ENCODE measurements around the gene CPNE5.
A peak's percentile ranks its signal among the peaks of the same experiment; 100 is the strongest.

The CPNE5 gene

GRCh38 chr6:36839749-36840431, 646 bp upstream of the CPNE5 start:
- intact Hi-C loops (cut with DNase I): loop anchor here (5.0 to 10.0 kb wide), 2 partner anchors 48 to 65 kb away; no protein-coding TSS in a partner anchor
- DNase-seq: peak in 7 of 10 donors; percentile 42 to 93 (median 55)

GRCh38 chr6:36837686-36838085, 1.6 kb downstream of the CPNE5 start:
- DNase-seq: peak in 1 of 10 donors; percentile 67
- intact Hi-C loops (cut with DNase I): loop anchor here (5.0 to 10.0 kb wide), 2 partner anchors 45 to 63 kb away; no protein-coding TSS in a partner anchor

DNA sequence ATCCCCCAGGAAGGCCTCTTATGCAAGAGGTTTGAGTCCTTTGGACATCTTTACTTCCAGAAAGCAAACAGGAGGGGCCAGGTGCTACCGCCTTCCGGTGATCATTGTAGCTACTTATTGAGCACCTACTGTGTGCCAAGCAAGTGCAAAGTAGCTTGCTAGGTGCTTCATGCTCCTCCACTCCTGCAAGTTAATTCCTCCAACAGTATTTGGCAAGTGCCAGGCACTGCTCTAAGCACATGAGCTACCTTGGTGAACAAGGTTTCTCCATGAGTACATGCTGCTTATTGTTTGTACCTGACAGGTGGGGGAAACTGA, 2.3 kb downstream of the CPNE5 start:
- DNase-seq: no peak
- intact Hi-C loops (cut with DNase I): loop anchor here (5.0 to 10.0 kb wide), 2 partner anchors 45 to 62 kb away; no protein-coding TSS in a partner anchor

DNA sequence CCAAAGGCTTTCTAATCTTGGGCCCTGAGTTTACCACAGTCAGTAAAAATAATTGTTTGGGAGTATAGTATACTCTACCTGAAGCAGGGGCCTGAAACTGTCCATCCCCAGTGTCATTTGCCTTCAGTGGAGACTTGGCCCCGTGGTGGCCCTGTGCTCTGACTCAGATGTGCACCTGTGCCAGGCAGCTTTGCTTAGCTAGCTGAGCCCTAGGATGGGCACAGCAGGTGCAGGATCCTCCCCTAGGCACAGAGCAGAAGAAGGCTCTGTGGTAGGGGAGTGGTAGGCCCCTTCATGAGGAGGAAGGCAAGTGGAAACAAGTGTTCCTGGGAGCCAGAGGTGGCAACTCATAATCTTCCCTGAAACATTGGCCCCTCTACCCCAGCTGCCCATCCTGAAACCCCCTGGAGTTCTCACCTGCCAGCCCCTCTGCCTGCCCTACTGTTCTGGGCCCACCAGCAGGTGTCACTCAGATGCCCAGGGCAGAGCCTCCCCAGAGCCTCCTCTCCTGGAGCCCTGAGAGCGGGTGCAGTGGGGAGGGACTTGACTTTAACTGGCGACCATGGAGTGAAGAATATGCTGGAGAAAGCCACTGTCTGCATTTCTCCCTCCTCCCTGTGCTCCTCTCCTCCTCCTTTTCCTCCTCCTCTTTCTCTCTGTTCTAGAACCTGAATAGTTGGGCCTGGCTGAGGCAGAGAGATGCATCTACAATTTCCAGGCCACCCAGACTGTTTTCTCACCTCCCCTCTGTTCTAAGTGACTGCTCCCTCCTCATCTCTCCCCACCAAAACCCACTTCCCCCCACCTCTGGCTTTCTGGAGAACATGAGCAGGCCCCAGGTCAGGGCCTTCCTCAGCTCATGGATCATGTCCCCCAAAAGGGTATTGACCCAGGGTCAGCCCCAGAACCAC, 2.9 kb downstream of the CPNE5 start:
- DNase-seq: no peak
- intact Hi-C loops (cut with DNase I): loop anchor here (5.0 to 10.0 kb wide), 2 partner anchors 44 to 62 kb away; no protein-coding TSS in a partner anchor

DNA sequence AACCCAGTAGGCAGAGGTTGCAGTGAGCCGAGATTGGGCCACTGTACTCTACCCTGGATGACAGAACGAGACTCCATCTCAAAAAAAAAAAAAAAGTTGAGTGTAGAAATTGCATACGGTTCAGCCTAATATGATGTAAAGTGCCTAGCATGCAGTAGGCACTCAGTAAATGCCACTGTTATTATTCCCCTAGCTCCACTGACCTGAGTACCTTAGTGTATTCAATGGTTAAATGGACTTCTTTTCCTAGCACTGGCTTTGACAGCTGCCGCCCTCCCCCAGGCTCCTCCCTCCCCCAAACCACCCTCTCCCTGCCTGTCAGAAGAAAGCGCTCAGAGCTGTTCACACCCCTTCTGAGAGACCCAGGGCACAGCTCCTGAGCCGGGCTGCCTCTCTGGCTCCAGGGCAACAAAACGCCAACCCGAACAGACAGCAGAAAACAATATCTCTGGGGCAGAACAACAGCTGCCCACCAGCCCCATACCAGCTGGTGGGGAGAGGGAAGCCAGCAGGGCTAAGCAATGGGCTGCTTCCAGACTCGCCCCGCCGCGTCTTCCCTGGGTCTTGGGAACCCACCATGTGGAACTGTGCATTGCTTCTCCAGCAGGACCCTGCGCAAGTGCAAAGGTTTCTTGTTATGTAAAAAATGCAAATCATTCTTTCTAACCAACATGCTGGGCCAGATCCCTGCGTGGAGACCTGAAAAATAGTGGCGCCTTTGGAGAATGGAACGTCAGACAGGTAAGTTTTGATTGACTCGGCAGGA, 4.5 kb downstream of the CPNE5 start:
- peak in 1 of 10 donors; percentile 13 for DNase-seq
- intact Hi-C loops (cut with DNase I): loop anchor here (5.0 to 10.0 kb wide), 2 partner anchors 42 to 60 kb away; no protein-coding TSS in a partner anchor

DNA sequence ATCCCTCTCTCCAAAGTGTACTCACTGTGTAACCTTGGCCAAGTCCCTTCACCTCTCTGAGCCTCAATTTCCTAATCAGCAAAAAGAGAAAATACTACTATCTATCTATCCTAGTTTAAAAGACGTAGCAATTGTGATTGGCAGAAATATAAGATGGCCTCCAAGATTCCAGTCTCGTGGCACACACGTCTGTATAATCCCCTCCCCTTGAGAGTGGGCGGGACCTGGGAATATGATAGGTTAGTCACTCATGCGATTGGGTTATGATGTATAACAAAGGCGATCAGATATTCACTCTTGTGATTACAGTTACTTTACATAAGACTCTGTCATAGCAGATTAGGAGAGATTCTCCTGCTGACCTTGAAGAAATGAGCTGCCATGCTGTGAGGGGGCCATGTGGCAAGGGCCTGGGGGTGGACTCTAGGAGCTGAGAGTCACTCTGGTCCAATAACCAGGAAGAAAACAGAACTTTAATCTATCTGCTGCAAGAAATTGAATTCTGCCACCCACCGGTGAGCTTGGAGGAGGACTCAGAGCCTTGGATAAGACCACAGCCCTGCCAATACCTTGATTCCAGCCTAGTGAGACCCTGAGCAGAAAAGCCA, 6.0 kb downstream of the CPNE5 start:
- intact Hi-C loops (cut with DNase I): loop anchor here (10.0 kb wide), 1 partner anchor 58 kb away; no protein-coding TSS in a partner anchor
- peak in 1 of 10 donors; percentile 56 for DNase-seq

DNA sequence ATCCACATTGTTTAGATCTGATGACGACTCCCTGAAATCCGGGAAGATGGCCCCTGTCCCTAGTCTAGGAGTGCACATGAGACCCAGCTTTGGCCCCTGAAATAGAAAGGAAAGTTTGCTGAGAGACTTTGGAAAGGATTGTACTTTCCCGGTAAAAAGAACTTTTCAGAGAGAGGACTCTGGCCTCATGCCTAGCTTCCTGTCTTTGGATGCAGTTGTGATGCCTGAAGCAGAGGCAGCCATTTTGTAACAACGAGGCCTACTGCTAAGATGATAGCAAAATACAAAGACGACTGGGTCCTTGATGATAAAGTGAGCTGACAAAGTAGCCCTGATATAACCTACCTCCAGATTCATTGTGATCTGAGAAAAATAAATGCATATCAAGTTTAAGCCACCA, 6.9 kb downstream of the CPNE5 start:
- no peak for DNase-seq
- intact Hi-C loops (cut with DNase I): loop anchor here (10.0 kb wide), 1 partner anchor 58 kb away; no protein-coding TSS in a partner anchor

DNA sequence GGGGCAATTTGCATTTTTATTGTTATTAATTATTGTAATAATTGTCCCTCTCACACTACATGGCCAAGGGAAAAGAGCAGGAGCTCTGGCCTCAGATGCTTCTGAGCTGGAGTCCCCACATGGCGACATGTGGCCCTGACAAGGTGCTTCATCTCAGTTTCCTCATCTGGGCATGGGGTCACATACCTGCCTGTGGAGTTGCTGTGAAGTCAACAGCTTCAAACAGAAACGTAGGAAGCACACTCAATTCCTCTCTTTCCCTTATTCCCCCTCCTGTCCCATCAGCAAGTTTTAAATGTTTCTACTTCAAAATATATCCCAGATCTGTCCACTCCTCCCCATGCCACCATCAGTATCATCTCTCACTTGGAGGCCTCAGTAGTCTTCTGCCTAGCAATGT, 8.7 kb downstream of the CPNE5 start:
- DNase-seq: no peak
- intact Hi-C loops (cut with DNase I): loop anchor here (10.0 kb wide), 1 partner anchor 56 kb away; no protein-coding TSS in a partner anchor

DNA sequence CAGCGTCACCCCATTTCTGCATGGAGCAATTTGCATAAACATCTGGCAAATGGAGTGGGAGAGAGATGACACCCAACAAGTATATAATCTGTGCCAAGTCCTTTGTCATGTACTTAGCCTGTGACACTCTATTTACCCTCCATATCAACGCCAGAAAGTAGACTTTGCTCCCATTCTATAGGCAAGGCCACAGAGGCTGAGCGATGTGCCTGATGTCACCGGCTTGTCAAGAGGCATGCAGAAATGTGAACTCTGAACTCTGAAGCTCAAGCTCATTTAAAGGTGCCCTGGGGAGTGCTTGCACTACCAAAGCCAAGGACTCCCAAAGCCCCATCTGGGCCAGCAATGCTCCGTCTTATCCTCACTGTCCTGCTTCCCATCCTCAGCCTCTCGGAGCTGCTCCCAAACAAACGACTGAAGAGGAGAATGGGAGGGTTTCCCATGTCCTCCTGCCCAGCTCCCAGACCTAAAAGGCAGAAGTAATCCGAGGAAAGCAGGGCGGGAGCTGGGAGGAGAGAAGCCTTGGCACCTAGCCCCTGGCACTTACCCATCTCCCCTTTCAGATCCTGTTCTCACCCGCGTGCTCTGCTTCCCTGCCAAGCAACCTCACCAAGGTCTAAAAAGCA, 9.2 kb downstream of the CPNE5 start:
- peak in 5 of 10 donors; percentile 27 to 86 (median 46) for DNase-seq
- intact Hi-C loops (cut with DNase I): loop anchor here (10.0 kb wide), 1 partner anchor 55 kb away; no protein-coding TSS in a partner anchor

DNA sequence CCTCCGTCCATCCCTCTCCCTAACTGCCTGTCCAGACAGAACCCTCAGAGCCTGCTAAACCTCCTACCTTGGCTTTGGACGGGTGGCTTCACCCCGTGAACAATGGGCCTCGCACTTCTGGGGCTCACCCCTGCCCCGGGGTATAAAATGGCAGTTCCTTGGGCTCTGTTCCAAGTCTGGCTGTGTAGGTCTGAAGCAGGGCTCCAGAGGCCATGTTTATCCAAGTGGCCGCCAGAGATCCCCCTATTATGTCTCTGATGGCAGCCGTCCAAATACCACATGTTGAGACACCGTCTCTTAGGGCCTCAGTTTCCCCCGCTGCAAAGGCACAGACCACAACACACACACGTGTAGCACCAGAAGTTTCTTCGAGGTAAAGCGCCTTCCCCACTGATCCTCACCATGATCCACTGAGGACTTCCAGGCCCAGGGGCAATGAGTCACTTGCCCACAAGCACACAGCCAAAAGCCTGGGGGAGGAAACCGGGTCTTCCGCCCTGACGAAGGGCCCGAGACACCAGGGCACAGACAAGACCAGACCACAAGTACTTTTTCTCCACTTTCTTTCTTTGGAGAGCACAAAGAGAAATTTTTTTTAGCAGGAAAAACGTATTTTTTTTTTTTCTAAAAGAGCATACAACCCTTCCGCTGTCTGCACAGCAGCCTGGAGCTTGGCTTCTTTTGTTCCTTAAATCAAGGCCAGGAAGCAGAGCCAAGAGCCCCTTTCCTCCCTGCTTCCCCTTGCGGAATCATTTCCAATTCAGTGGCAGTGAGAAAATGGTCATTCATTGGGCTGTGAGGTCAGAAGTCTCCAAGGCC, 11.8 kb downstream of the CPNE5 start:
- intact Hi-C loops (cut with DNase I): no loop called here
- peak in 1 of 10 donors; percentile 63 for DNase-seq

- peak in 1 of 10 donors; percentile 70 for DNase-seq
- intact Hi-C loops (cut with DNase I): no loop called here
Measured at GRCh38 chr6:36826520-36827227, 12.6 kb downstream of the CPNE5 start.

DNA sequence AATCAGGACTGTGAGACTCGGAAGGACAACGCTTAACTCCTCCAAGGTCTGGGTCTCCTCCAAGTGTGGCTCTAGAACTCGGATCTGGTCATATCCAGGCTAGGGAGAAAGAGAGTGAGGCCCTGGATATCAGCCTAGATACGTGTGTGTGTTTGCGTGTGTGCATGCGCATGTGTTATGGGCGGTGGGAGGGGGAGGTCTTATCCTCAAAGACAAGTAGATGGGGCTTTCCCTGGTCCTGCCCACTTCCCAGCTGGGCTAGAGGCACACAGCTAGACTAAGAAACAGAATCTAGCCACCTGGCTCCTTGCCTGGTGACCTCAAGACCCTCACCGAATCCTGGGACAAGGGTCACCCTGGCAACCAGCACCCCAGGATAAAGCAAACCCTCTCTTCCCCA, 13.2 kb downstream of the CPNE5 start:
- DNase-seq: peak in 1 of 10 donors; percentile 9
- intact Hi-C loops (cut with DNase I): no loop called here

GRCh38 chr6:36825452-36825851, 13.8 kb downstream of the CPNE5 start:
- DNase-seq: peak in 1 of 10 donors; percentile 62
- intact Hi-C loops (cut with DNase I): no loop called here

DNA sequence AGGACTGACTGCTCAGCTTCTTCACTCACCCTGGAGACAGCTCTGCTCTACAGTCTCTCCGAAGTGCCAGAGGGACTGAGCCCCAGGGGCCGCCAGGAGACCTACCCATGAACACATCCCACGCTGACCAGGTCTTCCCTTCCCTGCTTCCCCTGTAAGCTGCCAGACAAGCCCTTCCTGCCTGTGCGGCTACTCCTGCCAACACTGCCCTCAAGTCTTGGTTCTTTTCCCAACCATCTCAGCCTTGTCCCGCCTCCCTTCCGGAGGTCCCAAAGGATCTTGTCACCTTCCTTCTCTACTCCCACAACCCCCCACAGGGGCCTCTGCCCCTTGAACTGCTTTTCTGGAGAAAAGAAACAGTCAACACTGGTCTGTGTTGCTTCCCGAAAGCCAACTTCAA, 15.0 kb downstream of the CPNE5 start:
- intact Hi-C loops (cut with DNase I): no loop called here
- no peak for DNase-seq

GRCh38 chr6:36823421-36824096, 15.7 kb downstream of the CPNE5 start:
- no peak for DNase-seq
- intact Hi-C loops (cut with DNase I): no loop called here

GRCh38 chr6:36822506-36823269, 16.6 kb downstream of the CPNE5 start:
- DNase-seq: no peak
- intact Hi-C loops (cut with DNase I): no loop called here
